ENCODE results near the gene PCYT1B. TPM values are rescaled to one million over a fixed set of nuclear protein-coding genes. Genes with fewer than 3 reads are reported as not detected.

PCYT1B gene
- total RNA-seq, 4 donors from 2014 or later: 5.8 to 11.7 (median 9.5) TPM

DNA sequence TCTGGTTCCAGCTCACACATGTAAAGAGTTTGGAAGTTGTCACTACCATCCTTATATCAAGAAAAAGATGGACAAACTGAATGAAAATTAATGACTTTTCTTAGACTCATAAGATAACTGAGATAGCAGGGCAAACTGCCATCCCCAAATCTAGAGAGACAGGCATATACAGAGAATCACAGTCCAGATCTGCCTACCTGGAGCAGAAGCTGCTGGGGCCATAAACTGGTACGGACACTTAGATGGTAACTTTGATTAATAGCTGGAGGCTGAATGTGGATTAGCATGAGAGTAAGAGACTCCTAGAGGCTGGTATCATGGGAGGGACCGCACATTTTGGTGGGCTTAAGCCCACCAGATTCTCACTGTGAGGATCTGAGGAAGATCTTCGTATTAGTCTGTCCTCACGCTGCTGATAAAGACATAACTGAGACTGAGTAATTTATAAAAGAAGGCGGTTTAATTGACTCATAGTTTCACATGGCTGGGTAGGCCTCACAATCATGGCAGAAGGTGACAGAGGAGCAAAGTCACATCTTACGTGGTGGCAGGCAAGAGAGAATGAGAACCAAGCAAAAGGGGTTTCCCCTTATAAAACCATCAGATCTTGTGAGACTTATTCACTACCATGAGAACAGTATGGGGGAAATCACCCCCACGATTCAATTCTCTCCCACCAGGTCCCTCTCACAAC, 35.7 kb upstream of the PCYT1B start:
- Histone ChIP-seq H3K4me3 (no peak overlapping the region), H3K27me3 (no peaks in the 10 kb centered on the region), H3K36me3 (no peaks in the 10 kb centered on the region), H3K4me1 (no peaks in the 10 kb centered on the region), H3K27ac (replicated peaks in 1 of 4) (no peak overlapping the region), H3K9me3 (no peaks in the 10 kb centered on the region)
- 81% methylated on average over 7 of the region's 7 CpGs for WGBS
- TF ChIP-seq, protein P1, sequence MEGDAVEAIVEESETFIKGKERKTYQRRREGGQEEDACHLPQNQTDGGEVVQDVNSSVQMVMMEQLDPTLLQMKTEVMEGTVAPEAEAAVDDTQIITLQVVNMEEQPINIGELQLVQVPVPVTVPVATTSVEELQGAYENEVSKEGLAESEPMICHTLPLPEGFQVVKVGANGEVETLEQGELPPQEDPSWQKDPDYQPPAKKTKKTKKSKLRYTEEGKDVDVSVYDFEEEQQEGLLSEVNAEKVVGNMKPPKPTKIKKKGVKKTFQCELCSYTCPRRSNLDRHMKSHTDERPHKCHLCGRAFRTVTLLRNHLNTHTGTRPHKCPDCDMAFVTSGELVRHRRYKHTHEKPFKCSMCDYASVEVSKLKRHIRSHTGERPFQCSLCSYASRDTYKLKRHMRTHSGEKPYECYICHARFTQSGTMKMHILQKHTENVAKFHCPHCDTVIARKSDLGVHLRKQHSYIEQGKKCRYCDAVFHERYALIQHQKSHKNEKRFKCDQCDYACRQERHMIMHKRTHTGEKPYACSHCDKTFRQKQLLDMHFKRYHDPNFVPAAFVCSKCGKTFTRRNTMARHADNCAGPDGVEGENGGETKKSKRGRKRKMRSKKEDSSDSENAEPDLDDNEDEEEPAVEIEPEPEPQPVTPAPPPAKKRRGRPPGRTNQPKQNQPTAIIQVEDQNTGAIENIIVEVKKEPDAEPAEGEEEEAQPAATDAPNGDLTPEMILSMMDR (IDR thresholded peaks at IDR 0.05): no peak
- TF ChIP-seq POLR2A (IDR thresholded peaks at IDR 0.05; ENCODE audit: low read depth): no peak
- no peak for TF ChIP-seq EP300 (IDR thresholded peaks at IDR 0.05)
- no peak for TF ChIP-seq POLR2AphosphoS5 (IDR thresholded peaks at IDR 0.05)
- no peak for DNase-seq (ENCODE audit: extremely low spot score)
- intact Hi-C loops (cut with DNase I): no loop called here

DNA sequence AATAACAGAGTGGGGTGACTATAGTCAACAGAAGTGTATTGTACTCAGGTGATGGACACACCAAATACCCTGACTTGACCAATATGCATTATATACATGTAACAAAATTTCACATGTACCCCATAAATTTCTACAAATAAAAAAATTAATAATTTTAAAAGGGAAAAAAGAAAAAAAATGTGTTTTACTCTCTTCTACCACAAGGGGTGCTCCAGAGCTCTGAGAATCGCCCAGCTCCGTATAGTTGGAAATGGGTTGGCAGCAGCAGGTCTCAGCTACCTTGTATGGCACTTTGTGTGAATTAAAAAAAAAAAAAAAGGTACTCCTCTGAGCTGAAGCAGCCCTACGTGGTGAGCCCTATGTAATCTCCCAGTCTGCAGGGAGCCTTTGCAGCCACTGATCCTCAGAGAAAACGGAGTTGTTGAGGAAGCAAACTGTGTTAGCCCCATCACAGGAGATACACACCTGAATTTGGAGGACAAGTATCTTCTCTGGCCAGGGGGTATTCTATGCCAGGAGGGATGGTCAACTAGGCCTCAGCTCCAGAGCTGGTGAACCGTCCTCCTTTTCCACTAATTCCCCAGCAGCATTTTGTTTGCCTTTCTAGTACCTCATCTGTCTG, 29.4 kb upstream of the PCYT1B start:
- TF ChIP-seq, protein P1 (IDR thresholded peaks at IDR 0.05): peak in 2 of 3 experiments; percentile 46 to 51
- TF ChIP-seq EP300 (IDR thresholded peaks at IDR 0.05) (no peak), POLR2A (IDR thresholded peaks at IDR 0.05; ENCODE audit: low read depth) (no peak), POLR2AphosphoS5 (IDR thresholded peaks at IDR 0.05) (no peak)
- WGBS: 31% methylated on average over 5 of the region's 5 CpGs
- Histone ChIP-seq H3K36me3 (no peaks in the 10 kb centered on the region), H3K9me3 (no peaks in the 10 kb centered on the region), H3K27me3 (no peaks in the 10 kb centered on the region), H3K4me1 (no peaks in the 10 kb centered on the region), H3K27ac (replicated peaks in 1 of 4) (no peak overlapping the region), H3K4me3 (no peak overlapping the region)
- no peak for DNase-seq (ENCODE audit: extremely low spot score)
- intact Hi-C loops (cut with DNase I): no loop called here

DNA sequence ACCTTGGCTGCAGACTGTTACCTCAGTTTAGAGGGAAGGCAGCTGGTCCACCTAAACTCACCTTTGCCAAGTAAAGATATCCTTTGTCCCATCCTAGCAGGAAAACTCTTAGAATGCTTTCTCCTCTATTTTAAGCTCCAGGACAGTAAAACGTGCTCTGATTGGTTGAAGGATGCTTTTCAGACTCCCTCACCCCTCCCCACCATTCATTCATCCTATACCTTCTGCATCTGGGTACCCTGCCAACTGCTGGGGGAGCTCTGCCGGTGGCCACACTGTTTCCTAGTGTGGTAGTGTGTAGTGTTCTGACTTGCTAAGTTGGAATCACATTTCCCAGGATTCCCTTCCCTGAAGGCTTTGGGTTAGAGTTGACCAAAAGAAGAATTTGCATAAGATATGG, 26.3 kb upstream of the PCYT1B start:
- Histone ChIP-seq H3K27ac (replicated peaks in 1 of 4) (no peak overlapping the region), H3K27me3 (no peaks in the 10 kb centered on the region), H3K4me3 (no peak overlapping the region), H3K4me1 (no peaks in the 10 kb centered on the region), H3K9me3 (no peaks in the 10 kb centered on the region), H3K36me3 (no peaks in the 10 kb centered on the region)
- TF ChIP-seq EP300 (IDR thresholded peaks at IDR 0.05): no peak
- no peak for TF ChIP-seq POLR2AphosphoS5 (IDR thresholded peaks at IDR 0.05)
- no peak for TF ChIP-seq POLR2A (IDR thresholded peaks at IDR 0.05; ENCODE audit: low read depth)
- TF ChIP-seq, protein P1 (IDR thresholded peaks at IDR 0.05): no peak
- 56% methylated on average over 2 of the region's 2 CpGs for WGBS
- no peak for DNase-seq (ENCODE audit: extremely low spot score)
- intact Hi-C loops (cut with DNase I): no loop called here

DNA sequence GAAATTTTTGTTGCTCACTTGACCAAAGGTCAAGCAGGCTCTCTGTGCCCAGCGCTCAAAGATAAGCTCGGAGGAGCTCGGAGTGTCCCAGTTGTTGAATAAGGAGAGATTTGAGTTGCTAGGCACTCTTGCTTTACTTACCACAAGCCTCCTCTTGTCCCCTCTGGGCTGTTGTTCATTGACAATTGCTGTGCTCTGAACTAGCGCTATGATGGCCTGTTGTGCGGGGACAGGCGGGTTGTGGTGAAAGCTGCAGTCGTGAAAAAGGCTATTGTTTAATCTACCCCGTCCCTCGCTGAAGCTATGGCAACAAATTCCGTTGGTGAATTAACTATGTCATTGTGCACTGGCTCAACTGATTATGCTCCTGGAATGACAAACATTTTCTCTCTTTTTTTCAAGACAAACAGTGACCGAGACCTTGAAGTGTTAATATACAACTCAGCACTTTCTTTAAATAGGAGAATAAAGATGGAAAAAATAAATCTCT, 25.6 kb upstream of the PCYT1B start:
- H3K36me3 ChIP-seq: no peaks in the 10 kb centered on the region
- H3K4me1 ChIP-seq: no peaks in the 10 kb centered on the region
- TF ChIP-seq, protein P1 (IDR thresholded peaks at IDR 0.05): no peak
- TF ChIP-seq POLR2AphosphoS5 (IDR thresholded peaks at IDR 0.05) (no peak), POLR2A (IDR thresholded peaks at IDR 0.05; ENCODE audit: low read depth) (no peak), EP300 (IDR thresholded peaks at IDR 0.05) (no peak)
- 76% methylated on average over 11 of the region's 11 CpGs for WGBS
- no peak overlapping the region for H3K27ac ChIP-seq (replicated peaks in 1 of 4)
- no peak overlapping the region for H3K4me3 ChIP-seq
- no peak for DNase-seq (ENCODE audit: extremely low spot score)
- intact Hi-C loops (cut with DNase I): no loop called here
- no peaks in the 10 kb centered on the region for H3K9me3 ChIP-seq
- no peaks in the 10 kb centered on the region for H3K27me3 ChIP-seq
